ENCODE measurements around the gene TNFRSF18.

TNFRSF18 gene

DNA sequence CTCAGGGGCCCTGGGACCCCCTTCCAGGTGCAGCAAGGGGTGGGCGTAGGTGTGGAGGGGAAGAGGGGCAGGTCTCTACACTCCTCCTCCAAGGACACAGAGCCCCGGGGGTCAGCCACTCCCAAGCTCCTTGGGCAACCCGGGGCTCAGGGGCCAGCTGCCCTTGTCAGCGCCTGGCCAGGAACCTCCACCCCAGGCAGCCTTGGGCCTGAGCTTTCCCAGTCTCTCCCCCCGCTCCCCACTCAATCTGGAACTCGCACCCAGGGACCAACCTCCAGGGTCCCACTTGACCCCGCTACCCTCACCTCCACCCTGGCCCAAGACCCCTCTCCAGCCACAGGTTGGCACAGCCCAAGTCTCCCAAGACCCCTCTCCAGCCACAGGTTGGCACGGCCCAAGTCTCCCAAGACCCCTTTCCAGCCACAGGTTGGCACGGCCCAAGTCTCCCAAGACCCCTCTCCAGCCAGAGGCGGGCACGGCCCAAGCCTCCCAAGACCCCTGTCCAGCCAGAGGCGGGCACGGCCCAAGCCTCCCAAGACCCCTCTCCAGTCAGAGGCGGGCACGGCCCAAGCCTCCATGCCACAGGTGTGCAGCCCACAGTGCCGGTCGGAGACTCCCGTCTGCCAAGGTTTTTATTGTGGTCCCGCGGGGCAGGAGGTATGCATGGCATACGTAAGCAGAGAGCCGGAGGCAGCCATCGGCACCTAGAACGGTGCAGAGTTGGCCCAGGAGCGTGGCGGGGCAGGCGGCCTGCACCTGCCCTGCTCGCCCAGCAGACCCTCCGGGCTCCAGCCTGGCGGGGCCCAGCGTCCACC is 4.5 kb upstream of the TNFRSF18 start:
- DNase-seq: no peak

DNA sequence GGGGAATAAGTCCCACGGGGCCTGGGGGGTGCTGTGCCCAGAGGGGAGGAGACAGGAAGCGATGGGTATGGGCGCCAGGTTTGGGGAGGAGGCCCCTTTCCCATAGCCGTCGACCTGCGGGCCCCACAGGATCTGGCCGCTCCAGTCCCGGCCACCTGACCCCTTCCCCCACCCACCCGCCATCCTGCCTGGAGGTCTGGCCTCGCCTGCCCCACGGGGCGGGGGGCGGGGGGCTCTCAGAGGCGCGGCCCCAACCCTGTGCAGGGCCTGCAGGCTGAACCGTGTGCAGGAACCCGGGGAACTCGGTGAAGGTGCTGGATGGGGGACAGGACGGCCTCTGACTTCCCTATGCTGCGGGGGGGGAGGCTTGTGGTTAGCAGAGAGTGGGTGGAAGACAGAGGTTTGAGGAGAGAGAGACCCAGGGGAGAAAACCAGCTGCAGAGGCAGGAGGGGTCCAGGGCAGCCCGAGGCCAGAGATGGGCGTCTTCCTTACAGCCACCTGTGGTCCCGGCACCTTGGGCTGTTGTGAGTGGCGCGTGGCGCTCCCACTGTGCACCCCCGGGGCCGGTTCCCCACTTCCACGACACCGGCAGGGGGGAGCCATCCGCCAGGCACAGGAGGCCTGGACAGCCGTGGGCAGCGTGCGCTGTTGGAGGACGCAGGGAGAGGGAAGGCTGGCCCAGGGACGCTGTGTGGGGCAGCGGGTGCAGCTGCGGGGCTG is 2.5 kb upstream of the TNFRSF18 start:
- no peak for DNase-seq

DNA sequence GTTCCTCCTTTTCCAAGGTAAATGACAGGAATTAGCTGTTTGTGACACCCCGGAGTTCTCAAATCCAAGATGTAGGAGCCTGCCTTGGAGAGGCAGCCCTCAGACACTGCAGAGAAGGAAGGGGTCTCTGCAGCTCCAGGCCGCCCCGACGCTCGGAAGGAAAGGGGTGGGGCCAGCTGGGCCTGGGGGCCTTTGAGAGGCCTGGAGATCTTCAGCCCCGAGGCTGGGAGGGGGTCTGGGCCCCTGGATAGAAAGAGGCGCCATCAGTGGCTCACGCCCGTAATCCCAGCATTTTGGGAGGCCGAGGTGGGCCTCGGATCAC is 1.1 kb upstream of the TNFRSF18 start:
- no peak for DNase-seq

DNA sequence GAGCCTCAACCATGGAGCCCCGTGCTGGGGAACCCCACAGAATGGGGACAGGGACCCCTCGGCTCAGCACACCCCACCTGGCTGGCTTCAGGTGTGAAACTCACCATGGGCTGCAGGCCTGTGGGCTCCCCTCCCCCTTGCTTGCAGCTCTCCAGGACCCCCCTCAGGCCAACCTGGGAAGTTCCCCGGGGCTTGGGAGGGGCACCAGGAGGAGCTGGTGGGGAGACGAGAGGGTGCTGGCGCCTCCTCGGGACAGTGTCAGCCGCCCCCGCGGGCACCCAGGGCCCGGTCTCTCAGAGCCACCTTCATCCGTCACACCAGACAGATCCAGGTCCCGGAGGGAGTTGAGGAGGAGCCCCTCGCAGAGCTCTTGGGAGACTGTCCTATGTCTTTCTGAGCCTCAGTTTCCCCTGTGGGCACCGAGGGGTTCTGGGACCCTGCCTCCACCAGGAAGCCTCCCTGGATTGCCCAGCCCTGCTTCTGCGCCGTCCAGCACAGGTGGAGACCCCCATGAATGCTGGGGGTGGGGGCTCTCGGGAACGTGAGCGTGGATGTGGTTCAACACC is 657 bp upstream of the TNFRSF18 start:
- DNase-seq: no peak

DNA sequence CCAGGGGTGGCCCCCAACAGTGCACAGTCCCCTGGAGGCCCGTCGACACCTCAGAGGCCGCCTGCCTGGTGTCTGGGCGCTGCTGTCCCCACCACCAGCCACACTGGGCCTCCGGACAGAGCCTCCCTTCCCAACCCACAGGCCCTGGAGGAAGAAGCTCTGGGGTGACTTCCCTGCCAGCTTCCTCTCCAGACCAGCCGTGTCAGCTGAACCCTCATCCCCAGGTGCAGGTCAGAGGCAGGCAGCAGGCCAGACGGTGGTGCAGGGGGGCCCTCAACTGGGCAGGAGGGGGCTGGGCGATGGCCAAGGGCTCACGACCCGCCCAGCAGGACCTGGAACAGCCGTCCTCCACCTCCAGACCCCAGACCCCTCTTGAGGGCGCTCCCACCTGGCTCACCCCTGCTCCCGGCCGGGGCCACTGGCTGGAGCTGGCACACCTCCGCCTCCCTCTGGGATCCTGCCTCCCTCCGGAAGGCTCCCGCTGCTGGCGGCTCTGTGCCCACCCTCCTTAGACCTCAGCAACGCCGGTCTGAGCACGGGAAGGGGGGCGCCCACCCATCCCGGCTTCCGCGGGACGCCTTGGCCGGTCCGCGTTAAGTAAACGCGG is 520 bp downstream of the TNFRSF18 start:
- no peak for DNase-seq

DNA sequence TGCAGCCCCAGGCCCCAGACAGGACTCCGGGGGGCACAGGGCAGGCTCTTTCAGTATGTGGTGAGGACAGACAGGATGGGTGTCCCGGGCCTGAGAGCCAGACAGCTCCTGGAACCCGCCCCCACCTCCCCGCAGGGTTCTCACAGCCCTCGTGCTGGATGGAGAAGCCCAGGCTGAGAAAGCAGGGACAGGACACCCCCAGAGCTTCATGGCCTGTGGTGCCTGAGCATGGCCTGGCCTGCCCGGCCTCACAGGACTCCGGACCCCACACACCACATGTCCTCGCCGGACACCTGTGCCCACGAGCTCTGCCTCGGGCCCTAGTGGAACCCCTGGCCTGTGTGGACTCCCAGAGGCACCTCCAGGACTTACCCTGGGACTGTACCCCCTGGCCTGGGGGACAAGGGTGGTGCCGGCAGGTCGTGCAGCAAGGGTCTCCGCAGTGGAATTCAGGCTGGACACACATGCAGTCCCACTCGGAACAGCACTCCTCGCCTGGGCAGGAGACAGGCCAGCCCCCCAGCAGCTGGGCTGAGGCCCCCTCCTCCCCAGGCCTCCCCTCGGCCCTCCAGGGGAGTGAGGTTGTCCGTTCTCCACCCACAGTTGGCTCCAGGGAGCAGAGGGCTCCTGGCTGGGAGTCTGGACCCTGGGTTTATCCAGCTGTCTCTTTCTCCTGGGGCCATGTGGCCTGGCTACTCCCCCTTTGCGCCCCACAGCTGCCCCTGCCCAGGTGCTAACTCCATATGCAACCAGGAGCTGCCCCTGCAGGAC is 1.2 kb downstream of the TNFRSF18 start:
- no peak for DNase-seq

DNA sequence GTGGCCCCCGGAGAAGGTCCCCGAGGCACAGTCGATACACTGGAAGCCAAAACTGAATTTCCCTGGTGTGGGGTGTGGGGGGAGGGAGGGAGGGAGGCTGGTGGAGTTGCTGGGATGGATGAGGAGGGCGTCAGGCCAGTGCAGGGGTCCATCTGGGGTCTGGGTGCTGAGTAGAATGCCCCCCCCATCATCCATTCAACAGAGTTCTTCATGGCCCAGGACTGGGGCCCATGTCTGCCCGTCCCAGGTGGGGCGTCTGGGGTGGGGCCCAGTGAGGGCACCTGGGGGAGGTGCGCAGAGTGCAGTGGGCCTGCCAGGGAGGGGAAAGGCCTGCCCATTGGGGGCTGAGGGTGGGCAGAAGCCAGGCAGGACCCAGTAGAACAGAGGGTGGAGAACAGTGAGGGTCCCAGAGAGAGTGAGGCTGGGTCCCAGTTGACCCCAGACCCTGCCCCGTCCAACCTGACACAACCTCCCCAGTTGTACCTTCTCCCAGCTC is 1.9 kb downstream of the TNFRSF18 start:
- DNase-seq: no peak

- no peak for DNase-seq
These were observed 2.6 kb downstream of the TNFRSF18 start for GRCh38 chr1:1203561-1204424.

DNA sequence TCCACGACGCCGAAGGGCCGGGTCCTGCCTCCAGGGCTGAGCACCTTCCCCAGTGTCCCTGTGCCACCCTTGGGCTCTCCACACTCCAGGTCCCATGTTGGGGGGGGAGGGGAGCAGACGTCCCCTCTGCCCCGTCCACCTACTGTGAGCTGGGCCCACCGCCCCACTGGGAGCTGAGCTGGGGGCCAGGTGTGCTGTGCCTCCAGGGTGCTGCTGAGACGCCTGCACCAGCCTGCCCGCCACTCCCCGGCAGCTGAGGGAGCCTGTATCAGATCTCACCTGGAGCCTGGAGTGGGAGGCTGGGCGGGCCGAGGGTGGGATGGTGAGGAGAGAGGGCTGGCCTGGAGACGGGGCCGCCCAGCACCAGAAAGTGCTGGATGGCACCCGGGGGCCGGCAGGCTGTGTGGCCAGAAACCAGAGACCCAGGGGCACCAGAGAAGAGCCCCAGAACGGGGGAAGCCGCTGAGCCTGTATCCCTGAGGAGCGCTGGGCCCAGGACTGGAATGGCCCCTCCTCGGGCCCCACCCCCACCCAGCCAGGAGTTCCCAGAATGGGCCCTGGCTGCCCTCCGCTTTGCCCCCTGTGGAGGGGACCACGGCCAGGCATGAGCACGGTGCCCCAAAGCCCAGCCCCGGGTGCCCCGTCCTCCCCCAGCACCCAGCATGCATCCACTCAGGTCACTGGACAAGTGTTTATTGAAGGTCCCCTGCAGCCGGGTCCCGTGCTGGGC is 3.4 kb downstream of the TNFRSF18 start:
- DNase-seq: no peak

DNA sequence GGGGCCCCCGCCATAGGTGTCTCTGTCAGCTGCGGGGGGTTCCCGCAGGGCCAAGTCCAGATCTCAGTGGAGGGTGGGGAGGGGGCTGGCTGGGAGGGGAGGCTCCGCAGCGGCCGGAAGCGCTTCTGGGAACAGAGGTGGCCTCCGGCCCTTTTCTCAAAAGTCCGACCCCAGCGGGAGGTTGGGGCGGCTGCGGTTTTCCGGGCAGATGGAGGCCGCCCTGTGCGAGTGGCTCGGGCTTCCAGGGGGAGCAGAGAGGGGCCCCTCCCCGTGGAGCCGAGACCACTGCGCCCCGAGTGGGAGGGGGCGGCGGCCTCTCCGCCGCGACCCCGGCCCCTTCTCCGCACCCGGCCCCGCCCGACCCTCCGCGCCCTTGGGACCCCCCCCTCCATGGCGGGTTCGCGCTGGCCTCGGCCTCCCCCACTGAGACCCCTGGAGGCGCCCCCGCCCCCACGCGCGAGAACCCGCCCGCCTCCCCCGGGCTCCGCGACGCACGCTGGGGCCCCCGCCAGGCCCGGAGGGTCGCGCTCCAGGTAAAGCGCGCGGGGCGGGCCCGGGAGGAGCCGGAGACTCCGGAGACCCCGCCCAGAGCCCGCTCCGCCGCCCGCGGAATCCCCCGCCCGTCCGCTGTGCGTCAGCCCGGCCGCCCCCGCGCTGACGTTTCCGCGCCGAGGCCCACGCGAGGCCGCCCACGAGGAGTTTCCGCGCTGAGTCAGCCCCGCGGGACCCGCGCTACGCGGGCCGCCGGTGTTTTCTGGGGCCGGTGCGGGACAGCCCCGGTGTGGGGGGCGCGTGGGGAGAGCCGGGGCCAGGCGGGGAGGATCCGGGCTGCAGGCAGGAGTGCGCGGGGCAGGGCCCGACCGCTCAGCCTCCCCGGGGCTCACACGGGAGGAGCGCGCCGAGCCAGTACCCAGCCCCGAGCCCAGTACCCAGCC is 5.2 kb downstream of the TNFRSF18 start:
- no peak for DNase-seq

DNA sequence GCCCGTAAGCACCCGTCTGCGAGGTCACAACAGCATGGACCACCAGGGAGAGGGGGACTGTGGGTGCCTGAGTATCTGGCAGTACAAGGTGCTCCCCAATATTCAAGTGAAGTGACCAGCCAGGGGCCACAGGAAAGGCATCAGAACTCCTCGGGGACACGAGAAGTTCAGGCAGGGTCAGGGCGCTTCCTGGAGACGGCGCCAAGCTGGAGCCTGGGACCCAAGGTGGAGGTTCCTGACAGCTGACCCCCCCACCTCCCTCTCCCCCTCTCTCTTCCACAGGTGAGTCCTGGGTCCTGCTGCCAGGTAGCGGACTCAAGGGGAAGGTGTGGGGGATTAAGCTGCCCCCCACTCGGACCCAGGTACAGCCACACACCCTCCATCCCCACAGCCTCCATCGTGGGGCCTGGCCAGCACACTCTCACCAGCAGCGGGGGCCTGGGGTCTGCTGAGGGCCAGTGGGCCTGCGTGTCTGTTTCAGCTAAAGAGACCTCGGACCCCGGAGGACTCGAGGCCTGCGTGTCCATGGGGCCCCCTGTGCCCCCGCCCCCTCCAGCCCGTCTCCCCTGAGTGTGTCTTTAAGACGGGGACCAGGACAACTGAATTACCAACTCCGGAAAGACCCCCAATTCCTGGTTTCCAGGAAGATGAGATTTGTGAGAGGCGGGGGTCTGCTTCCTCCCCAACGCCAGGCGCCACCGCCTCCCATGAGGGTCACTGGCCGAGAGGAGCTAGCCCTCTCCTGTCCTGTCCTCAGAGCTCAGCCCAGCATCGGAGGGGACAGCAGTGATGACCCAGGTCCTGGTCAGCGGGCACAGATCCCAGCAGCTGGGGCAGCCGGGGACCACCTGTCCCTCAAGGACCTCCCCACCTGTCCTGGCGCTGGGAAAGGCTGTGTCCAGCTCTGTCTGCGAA is 6.2 kb downstream of the TNFRSF18 start:
- no peak for DNase-seq

DNA sequence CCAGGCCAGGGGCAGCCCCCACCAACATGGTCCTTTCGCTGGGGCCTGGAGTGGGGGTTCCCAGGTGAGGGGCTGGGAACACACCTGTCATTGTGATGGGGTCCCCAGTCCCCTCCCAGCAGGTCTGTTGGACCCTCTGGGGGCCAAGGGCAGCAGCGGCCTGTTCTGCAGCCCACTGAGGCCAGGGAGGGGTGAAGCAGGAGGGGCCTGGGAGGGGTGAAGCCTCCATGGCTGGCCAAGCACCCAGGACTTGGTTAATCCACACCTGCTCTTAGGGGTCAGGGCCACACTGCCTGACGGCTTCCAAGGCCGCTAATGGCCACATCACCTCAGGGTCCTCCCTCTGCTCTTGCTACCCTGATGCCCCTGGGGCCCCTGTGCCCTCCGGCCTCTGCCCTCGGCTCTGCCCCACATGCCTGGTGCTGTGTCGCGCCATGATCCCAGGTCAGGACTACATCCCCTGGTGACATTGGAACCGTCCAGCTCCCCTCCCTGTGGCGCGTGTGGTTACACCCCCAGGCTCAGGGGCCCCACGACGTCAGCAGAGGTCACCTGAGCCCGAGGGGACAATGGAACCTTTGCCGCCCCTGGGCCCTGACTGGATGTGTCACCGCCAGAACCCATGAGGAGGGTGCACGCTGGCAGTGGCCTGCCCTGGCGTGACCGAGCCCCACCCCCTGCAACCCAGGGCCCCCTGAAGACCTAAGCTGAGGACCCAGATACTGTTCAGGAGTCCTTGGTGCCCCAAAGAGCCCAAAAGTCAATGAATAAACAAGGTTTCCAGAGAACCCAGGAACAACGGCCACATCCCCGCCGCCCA is 7.0 kb downstream of the TNFRSF18 start:
- no peak for DNase-seq

DNA sequence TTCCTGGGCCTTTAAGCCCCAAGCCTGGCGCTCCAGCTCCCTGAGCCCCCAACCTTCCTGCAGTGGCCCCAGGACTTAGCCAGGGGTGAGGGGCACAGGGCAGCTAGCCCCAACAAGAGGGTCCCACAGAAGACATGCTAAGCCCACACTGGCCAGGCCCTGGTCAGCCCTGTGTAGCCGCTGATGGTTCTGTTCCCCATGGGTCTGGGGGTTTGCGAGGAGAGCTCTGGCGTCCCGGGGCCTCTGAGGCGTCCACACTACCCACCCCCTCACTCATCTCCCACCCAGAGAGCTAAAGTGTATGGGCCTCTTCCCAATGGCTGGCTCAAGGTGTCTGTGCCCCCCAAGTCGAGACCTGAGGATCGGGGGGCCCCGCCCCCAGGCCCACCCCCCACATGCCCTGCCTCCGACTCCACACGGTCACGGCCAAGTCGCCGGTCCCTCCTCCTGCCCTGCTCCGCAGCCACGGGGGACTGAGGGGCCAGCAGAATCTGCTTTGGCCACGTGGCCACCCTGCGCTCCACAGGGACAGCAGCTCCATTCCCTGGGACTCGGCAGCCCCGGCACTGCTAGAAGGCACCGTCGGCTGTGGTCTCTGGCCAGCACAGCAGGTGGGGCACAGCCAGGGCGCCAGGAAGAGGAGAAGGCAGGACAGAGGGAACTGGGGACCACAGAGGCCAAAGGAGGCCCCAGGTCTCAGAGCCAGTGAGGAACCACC is 7.8 kb downstream of the TNFRSF18 start:
- no peak for DNase-seq

DNA sequence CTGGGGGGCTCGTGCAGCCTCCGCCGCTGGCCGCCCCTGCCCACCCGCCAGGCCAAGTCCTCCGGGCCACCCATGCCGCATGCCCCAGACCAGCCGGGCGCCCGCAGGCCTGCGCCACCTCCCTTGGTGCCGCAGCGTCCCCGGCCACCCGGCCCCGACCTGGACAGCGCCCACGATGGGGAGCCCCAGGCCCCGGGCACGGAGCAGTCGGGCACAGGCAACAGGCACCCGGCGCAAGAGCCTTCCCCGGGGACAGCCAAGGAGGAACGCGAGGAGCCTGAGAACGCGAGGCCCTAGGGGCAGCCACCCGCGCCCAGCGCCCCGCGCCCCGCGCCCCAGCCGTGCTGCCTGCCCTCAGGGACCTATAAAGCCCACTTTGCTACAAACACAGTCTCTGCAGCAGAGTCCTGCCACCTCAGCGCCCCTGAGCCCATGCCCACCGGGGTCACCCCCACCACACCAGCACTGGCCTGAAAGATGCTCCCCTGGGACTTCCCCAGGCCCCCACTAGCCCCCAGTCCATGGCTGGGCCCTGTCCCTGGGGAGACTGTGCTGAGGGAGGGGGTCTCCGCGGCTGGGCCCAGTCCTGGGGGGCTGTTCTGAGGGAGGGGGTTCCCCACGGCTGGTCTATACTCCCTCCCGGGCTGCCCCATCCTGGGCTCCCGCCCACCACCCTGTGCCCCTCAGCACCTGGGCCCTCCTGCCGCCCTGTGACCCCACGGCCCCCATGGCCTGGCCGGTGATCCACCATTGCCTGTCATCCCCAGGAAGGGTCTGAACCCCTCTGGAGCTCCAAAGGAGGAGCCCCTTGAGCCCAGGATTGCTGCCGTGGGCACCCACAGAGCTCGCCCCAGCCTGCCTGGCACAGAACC is 8.6 kb downstream of the TNFRSF18 start:
- DNase-seq: no peak

GRCh38 chr1:1197188-1197500 is 9.2 kb downstream of the TNFRSF18 start:
- DNase-seq: no peak

- DNase-seq: no peak
These were observed 9.8 kb downstream of the TNFRSF18 start for GRCh38 chr1:1196431-1197187.

All from NCI-H187 treated with DMSO at 0.1 percent for 48 hours (cell line).